HG02973 (cell line): ENCODE data around the gene TGIF2.
"Not testable (repeated sequence)": the region's sequence is repeated elsewhere in the genome, so short reads cannot be mapped to it uniquely, and the experiment has no call there.

Experiments used
- ATAC-seq: cut with Tn5 transposase; IDR thresholded peaks from one replicate; pipeline ENCODE4 v1.9.1; 2021; ENCODE audit warnings: moderate library complexity; ENCODE audit not compliant: unreplicated experiment

Gene TGIF2

GRCh38 chr20:36546111-36546736, 27.2 kb upstream of the TGIF2 start:
- no peak for ATAC-seq

- no peak for ATAC-seq
These were observed 26.0 kb upstream of the TGIF2 start for GRCh38 chr20:36547186-36548005.

GRCh38 chr20:36548006-36548315, 25.4 kb upstream of the TGIF2 start:
- no peak for ATAC-seq

- ATAC-seq, result no peak
These were observed 24.4 kb upstream of the TGIF2 start for GRCh38 chr20:36548704-36549627.

- no peak for ATAC-seq
These were observed 23.8 kb upstream of the TGIF2 start for GRCh38 chr20:36549628-36549941.

- no peak for ATAC-seq
These were observed 23.2 kb upstream of the TGIF2 start for GRCh38 chr20:36549942-36550789.

- ATAC-seq, result no peak
These were observed 22.6 kb upstream of the TGIF2 start for GRCh38 chr20:36550790-36551299.

GRCh38 chr20:36555248-36555647, 18.1 kb upstream of the TGIF2 start:
- no peak for ATAC-seq

GRCh38 chr20:36562724-36563123, 10.7 kb upstream of the TGIF2 start:
- ATAC-seq, result no peak

GRCh38 chr20:36563374-36563773, 10.0 kb upstream of the TGIF2 start:
- ATAC-seq, result no peak

- ATAC-seq, result not testable (repeated sequence)
These were observed 9.2 kb upstream of the TGIF2 start for GRCh38 chr20:36564078-36564725.

- not testable (repeated sequence) for ATAC-seq
These were observed 8.7 kb upstream of the TGIF2 start for GRCh38 chr20:36564726-36565121.

- no peak for ATAC-seq
These were observed 7.9 kb upstream of the TGIF2 start for GRCh38 chr20:36565520-36565919.

GRCh38 chr20:36569847-36570429, 3.5 kb upstream of the TGIF2 start:
- no peak for ATAC-seq

GRCh38 chr20:36571564-36572504, 1.6 kb upstream of the TGIF2 start:
- ATAC-seq, result no peak

- ATAC-seq, result no peak
These were observed 695 bp upstream of the TGIF2 start for GRCh38 chr20:36572701-36573102.

GRCh38 chr20:36573798-36574365, 485 bp downstream of the TGIF2 start:
- ATAC-seq, result no peak

- ATAC-seq, result no peak
These were observed 1.2 kb downstream of the TGIF2 start for GRCh38 chr20:36574366-36575135.
